HG02588 (cell line): ENCODE measurements around the gene TNNT3.
"Not testable (repeated sequence)": the region's sequence is repeated elsewhere in the genome, so short reads cannot be mapped to it uniquely, and the experiment has no call there.

Experiments used
- ATAC-seq: cut with Tn5 transposase; IDR thresholded peaks from one replicate; pipeline ENCODE4 v1.9.1; 2021; ENCODE audit warnings: mild to moderate bottlenecking, moderate library complexity; ENCODE audit not compliant: unreplicated experiment

TNNT3 gene

GRCh38 chr11:1880746-1881441 is 38.6 kb upstream of the TNNT3 start:
- no peak for ATAC-seq

- ATAC-seq: no peak
Observed at GRCh38 chr11:1881442-1882264, 37.9 kb upstream of the TNNT3 start.

DNA sequence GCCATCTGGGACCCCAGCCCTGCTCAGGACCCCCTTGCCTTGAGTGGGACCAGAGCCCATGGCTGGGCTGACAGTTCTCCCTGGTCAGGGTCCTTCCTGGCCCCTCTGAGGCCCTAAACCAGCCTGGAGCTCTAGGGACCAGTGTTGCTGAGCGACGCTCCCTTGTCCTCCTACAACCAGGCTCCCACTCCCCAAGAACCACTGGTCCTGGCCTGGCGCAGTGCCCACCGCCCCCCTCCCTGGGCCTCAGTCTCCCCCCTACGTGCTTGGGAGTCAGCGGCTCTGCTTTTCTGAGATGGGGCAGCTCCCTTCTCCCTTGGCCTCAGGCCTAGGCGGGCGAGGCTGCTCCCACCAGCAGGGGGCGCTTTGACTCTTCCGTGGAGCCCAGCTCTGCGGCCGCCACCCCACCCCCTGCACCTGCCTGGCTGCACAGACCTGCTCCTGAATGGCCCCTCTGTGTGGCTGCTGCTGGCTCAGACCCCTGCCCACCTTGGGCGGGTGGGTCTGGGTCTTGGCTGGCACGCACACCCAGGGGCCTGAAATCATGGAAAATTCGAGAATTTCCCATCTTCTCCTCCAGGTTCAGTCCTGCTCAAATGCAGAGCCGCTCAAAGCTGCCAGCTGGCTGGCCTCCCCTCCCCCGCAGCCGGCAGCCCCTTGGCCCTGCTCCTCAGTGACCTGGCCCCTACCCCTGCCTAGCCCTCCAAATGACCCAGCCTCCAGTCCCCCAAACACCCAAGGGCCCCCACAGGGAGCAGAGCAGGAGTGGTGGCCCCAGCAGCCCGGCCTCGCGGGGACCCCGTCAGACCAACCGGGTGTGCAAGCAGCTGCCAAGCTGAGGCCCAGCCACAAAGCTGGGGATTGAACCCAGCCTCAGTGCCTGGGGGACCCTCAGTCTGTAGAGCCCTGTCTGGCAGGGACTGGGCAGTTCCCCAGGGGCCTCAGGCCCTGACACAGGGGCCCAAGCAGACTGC is 37.0 kb upstream of the TNNT3 start:
- no peak for ATAC-seq

DNA sequence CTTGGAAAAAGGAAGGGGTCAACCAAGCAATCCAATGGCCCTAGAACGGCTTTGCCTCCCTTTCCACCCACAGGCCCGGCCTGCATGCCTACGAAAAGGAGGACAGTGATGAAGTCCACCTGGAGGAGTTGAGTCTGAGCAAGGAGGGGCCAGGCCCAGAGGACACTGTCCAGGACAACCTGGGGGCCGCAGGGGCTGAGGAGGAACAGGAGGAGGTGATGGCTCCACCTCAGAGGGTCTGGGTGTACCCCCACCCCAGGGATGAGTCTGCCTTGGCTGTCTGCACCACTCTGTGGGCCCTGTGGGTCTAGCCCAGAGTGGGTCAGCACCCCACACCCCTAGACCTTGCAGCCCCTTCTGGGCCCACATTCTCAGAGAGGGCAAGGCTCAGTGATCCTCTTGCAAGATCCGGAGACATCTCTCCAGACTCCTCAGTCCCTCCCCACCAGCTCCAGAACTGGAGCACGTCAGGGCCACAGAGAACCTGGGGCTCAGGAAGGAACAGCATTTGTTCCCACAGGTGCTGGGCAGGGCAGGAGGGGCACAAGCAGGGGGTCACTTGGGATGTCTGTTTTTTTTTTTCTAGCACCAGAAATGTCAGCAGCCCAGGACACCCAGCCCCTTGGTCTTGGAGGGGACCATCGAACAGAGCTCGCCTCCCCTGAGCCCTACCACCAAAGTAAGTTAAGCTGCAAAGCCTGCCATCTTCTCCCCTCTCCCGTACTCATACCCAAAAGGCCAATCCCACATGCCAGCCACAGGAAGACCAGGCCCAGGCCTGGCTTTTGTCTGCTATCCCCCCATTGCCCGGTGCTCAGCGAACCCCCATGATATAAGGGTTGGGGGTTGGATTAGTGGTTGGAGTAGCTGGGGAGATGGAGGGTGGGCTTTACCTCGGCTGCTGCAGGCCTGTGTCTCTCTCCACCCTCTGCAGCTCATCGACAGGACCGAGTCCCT is 35.9 kb upstream of the TNNT3 start:
- ATAC-seq: no peak

DNA sequence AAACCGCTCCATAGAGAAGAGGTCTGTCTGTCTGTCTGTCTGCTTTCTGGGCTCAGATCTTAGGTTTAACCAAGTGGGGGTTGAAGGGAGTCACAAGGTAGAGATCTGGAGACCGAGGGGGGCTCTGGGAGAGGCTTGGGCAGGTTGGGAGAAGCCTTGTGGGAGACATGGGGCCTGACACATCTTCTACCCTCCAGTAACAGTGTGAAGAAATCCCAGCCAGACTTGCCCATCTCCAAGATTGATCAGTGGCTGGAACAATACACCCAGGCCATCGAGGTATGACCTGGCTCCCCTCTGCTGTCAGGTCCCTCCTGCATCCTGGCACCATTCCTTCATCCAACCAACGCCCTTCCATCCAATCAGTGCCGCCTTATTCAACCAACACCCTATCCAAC is 35.2 kb upstream of the TNNT3 start:
- no peak for ATAC-seq

- not testable (repeated sequence) for ATAC-seq
Observed at GRCh38 chr11:1886551-1886950, 33.0 kb upstream of the TNNT3 start.

DNA sequence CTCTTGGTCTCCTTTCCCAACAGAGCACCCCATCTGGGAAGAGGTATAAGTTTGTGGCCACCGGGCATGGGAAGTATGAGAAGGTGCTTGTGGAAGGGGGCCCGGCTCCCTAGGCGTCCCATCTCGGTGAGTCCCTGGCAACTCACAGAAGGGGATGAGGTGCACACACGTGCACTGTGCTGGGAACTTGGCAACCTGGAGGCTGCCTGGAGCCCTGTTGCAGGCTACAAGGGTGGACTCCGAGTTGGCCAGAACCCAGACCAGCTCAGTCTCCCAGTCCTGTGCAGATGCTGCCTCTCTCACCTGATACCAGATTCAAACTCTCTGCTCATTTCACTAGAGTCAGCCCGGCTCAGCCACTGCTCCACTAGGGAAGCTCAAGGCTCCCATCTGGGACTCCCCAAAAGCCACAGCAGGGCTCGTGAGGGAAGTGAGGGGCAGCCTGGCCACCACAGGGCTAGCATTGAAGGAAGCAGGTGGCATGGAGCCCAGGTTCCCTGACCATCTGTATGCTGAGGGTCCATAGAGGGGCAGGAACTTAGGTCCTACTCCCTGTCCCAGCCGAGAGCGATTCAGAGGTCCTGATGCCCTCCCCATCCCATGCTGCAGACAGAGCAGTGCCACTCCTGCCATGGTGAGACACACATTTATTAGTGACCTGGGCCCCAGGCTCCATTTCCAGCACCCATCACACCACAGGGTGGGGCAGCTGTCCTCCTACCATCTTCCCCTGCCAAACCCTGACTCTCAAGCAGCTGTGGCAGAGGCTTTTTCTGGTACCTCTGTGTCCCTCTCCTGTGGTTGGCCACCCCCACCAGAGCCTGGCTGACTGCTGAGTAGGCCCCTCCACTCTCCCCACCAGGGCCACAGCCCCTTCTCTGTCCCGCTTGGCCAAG is 31.8 kb upstream of the TNNT3 start:
- no peak for ATAC-seq

DNA sequence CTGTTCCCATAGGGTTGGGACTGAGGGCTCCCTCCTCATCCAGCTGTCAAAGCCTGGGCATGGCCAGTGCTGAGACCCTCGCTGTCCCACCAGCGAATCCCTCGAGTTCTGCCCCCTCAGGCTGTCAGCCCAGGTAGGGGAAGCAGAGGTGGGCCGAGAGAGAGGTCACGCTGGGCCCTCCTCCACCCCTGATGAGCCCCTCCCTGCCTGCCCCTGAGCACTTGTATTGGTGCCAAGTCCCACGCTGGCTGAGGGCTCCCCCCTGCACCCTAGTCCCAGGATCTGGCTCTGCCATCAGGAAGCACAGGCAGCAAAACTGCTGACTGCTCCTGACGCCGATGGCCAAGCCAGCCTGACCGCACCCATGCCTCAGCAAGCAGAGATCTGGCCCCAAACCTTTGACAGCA is 31.2 kb upstream of the TNNT3 start:
- no peak for ATAC-seq

DNA sequence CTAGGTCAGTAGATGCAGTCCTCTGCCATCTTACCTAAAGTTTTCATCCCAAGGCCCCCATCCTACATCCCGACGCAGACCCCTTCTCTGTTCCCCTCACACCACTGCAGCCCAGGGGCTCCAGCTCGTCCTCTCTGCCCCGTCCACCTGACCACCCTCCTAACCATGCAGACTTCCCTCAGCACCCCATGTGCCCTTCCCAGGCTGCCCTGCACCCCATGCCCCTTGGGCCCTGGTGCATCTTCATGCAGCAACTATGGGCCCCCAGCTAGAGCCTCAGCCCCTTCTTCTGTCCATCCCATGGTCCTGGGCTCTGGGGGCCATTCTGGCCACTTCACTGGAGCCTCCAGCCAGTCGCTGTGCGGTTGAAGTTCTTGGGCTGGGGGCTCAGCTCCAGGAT is 30.7 kb upstream of the TNNT3 start:
- ATAC-seq: no peak

GRCh38 chr11:1889224-1889930 is 30.1 kb upstream of the TNNT3 start:
- no peak for ATAC-seq

GRCh38 chr11:1889941-1890855 is 29.3 kb upstream of the TNNT3 start:
- ATAC-seq: no peak

GRCh38 chr11:1890856-1891830 is 28.4 kb upstream of the TNNT3 start:
- no peak for ATAC-seq

- ATAC-seq: no peak
Observed at GRCh38 chr11:1891831-1892115, 27.7 kb upstream of the TNNT3 start, which contains the start of gene PRR33. PRR33 (minus strand) TSS chr11:1891895; CDS start chr11:1890584, 1,311 bp downstream.

- ATAC-seq: no peak
Observed at GRCh38 chr11:1892116-1892515, 27.4 kb upstream of the TNNT3 start.

- ATAC-seq: no peak
Observed at GRCh38 chr11:1892558-1892957, 26.9 kb upstream of the TNNT3 start.

DNA sequence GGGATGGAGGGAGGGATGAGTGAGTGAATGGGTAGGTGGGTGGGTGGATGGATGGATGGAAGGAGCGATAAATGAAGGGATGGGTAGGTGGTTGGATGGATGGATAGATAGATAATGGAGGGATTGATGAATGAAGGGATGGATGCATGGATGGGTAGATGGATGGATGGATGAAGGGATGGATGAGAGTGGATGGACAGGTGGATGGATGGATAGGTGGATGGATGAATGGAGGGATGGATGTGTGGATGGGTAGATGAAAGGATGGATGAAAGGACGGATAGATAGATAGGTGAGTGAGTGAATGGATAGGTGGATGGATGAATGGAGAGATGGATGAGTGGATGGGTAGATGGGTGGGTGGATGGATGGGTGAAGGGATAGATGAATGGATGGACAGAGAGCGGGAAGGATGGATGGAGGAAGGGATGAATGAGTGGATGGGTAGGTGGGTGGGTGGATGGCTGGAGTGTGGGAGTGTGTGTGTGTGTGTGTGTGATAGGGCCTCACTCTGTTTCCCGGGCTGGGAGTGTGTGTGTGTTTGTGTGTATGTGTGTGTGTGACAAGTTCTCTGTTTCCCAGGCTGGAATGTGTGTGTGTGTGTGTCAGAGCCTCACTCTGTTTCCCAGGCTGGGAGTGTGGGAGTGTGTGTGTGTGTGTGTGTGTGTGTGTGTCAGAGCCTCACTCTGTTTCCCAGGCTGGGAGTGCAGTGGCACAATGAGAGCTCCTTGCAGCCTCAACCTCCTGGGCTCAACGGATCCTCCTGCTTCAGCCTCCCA is 25.7 kb upstream of the TNNT3 start:
- ATAC-seq: no peak
